Stimulated activated CD8-positive, alpha-beta memory T cell treated with anti-CD3 and anti-CD28 coated beads, Interleukin-15, amount 100 ng/mL, for 1 hour (primary cell): ENCODE results near the gene ETV3.

Source experiments
- DNase-seq: peaks from one replicate; pipeline ENCODE4 v3.0.0-alpha.2; 2020; ENCODE audit warnings: low read depth

ETV3 gene

DNA sequence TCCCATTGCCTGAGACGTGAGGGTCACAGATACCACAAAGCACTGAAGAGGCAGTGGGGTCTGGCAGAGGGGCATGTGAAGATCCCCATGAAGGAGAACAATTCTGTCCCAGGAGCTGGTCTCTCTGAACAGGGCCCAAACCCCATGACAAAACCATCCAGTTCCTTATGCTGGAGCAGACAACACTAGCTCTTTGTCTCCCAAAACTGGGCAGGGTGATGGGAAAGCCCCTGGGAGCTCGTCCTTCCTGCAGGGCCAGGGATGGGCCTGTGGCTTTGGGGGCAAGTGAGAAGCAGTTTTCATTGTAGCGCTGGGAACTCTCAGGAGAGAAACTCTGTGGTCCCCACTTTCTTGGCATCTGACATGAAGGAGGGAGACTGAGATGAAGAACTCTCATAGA lies 47.4 kb downstream of the ETV3 start:
- no peak for DNase-seq

DNA sequence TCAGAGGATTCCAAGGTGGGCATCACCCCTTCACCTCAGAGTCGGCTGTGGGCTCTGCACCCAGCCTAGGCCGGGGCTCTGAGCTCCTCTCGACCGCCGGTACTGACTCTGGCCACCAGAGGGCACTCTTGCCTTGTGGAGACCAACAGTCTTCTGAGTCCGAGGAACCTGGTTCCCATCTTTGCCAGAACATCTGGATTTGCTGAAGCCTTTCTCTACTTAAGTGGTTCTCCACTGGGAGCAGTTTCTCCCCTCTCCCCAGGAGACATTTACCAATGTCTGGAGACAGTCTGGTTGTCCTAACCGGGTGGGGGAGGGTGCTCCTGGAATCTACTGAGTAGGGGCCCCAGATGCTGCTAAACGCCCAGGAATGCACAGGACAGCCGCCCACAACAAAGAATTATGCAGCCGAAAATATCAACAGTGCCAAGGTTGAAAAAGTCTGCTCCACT lies 48.0 kb downstream of the ETV3 start:
- DNase-seq, result peak; percentile 86

DNA sequence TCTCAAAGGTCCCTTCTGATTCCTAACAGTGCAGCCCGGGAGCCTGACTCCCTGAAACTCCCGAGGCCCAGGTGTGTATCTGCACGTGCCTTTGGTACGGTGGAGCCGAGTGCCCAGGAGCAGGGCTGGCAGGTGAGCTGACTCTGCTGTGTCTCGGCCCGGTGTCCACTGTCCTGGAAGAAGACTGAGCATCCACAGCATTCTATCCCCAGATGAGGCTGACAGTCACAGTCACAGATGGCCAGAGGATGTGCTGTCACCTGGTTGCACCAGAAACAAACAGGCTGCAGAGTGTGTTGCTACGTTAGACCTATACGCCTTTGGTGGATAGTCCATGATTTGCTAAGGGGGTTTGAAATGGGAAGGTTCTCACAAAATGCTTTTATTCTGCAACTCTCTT lies 48.4 kb downstream of the ETV3 start:
- no peak for DNase-seq

DNA sequence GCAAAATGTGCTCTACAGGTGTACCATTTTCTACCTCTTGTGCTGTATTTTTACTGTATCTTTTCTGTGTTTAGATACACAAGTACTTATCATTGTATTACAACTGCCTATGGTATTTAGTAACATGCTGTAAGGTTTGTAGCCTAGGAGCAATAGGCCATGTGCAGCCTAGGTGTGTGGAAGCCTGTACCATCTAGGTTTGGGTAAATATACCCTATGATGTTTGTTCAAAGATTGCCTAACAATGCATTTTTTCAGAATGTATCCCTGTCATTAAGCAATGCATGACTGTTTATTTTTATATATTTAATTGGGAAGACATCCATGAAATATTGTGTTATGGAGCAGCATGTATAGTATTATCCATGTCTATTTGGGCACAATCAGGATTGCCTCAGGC lies 49.6 kb downstream of the ETV3 start:
- DNase-seq, result no peak

DNA sequence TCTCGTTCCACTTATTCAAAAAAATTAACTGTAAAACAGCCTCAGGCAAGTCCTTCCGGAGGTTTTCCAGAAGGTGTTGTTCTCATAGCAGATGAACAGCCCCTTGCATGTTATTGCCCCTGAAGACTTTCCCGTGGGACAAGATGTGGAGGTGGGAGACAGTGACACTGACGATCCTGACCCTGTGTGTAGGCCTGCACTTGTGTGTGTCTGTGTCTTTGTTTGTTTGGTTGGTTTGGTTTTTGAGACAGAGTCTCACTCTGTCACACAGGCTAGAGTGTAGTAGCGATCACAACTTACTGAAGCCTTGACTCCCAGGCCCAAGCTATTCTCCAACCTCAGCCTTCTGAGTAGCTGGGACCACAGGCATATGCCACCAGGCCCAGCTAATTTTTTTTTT lies 51.2 kb downstream of the ETV3 start:
- no peak for DNase-seq

DNA sequence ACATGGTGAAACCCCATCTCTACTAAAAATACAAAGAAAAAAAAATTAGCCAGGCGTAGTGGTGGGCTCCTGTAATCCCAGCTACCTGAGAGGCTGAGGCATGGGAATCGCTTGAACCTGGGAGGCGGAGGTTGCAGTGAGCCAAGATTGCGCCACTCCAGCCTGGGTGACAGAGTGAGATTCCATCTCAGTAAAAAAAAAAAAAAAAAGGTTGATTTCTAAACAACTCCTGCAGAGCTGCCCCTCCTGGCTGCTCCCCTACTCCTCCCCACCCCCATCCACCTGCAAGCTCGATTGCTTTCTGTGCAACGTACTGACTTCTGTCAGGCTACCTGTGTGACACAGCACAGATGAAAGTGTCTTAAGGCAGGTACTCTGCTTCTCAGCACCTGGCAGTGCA lies 51.9 kb downstream of the ETV3 start:
- no peak for DNase-seq

DNA sequence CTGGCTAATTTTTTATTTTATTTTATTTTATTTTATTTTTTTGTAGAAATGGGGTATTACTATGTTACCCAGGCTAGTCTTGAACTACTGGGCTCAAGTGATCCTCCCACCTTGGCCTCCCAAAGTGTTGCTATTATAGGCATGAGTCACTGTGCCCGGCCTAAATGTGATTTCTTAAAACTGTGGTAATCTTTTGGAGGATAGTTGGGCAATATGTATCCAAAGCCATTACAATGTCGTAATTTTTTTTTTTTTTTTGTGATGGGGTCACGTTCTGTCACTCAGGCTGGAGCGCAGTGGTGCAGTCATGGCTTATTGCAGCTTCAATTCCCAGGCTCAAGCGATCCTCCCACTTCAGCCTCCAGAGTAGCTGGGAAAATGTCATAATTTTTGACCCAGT lies 52.8 kb downstream of the ETV3 start:
- no peak for DNase-seq

DNA sequence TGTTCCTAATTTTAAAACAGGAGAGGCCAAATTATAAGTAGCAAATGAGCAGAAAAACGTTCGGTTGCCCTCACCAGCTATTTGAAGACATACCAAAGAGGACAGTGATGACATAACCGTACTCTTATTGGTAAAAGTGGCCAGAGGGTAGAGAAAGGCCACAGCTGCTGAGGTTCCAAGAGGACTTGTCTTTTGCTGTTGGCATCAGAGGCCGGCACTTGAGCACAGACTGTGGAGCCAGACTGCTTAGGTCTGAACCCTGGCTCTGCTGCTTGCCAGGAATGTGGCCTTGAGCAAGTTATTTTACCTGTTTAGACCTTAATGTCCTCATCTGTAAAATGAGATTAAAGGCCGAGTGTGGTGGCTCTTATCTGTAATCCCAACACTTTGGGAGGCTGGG lies 53.5 kb downstream of the ETV3 start:
- DNase-seq, result no peak

DNA sequence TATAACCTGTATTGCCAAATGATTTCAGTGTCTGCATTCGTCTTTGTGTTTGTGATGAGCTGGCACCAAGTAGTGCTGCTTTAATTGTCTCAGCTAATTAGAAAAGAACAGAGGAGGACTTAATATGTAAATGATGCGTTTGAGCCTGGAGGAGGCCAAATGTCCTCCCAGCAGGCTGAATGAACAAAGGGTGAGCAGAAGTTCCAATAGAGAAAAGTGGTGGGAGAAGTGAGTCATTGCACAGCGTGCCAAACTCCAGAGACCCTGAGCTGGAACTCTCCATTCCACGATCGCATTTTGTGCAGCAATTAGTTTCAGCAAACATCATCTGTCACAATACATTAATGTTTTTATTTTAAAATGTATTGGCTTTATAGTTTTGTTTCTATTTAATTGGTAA lies 56.5 kb downstream of the ETV3 start:
- DNase-seq, result no peak

DNA sequence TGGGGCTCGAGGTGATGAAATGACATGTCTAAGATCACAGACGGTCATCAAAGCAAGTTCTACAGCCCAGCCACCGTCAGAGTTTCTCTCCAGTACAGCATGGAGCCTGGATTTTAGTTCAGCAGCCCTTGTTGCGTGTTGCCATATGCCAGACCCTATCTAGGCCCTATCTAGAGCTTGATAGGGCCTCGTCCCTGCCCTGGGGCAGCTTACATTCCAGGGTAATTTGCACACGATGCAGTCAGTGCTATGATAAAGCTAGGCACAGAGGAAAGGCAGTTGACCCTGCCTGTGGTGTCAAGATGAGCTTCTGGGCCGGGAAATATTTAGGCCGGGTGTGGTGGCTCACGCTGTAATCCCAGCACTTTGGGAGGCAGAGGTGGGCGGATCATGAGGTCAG lies 57.5 kb downstream of the ETV3 start:
- DNase-seq, result no peak

DNA sequence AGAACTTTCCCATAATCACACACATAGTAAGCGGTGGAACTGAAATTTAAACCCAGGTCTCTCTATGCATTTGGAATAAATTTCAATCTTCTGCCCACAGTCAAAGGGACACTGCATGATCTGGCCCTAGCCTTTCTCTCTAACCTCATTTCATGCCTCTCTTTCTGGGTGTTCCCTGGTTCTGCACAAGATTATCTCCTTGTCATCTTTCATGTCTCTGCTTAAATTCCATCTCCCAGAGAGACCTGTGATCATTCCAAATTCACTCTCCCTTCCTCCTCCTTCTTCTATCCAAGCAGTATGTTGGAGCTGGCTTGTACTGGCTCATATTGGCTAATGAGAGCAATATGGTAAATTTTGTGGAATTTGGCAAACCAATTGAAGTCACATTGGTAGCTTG lies 60.8 kb downstream of the ETV3 start:
- no peak for DNase-seq

DNA sequence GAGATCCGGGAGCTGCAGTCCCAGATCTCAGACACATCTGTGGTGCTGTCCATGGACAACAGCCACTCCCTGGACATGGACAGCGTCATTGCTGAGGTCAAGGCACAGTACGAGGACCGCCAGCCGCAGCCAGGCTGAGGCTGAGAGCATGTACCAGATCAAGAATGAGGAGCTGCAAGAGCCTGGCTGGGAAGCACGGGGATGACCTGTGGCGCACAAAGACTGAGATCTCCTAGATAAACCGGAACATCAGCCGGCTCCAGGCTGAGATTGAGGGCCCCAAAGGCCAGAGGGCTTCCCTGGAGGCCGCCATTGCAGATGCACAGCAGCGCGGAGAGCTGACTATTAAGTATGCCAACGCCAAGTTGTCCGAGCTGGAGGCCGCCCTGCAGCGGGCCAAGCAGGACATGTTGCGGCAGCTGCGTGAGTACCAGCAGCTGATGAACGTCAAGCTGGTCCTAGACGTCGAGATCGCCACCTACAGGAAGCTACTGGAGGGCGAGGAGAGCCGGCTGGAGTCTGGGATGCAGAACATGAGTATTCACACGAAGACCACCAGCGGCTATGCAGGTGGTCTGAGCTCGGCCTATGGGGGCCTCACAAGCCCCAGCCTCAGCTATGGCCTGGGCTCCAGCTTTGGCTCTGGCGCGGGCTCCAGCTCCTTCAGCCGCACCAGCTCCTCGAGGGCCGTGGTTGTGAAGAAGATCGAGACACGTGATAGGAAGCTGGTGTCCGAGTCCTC lies 64.1 kb downstream of the ETV3 start:
- no peak for DNase-seq
